Measurements from ENCODE around the gene TMEM143.

Gene TMEM143

DNA sequence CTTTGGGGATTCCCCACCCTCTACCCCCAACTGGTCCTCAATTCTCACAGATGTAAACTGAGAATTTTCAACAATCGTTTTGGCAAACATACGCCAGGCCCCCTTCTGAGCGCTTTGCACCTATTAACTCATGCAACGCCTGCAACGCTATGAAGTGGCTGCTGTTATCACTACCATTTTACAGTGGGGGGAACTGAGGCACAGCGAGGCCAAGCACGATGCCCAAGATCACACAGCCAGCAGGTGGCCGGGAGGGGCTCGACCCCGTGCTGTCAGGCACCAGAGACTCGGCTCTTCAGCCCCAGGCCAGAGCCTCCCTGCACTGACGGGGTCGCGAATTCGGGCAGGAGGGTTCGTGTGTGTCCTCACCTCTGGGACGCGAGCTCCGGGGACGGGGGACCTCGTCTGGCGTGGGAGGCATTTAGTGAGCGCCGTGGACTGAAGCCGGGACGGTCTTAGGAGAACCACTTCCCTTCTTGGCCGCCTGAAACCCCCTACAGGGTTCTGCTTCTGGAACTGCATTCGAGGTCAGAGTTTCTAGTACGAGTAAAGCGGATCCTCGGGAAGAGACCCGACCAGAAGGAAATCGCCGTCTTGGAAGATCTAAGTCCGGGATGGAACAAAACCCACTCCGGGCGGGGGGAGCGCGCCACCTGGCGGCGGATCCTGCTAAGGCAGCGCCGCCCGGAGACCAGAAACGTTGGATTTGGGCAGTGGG is 72.8 kb downstream of the TMEM143 start:
- DNase-seq, result peak; percentile 71

DNA sequence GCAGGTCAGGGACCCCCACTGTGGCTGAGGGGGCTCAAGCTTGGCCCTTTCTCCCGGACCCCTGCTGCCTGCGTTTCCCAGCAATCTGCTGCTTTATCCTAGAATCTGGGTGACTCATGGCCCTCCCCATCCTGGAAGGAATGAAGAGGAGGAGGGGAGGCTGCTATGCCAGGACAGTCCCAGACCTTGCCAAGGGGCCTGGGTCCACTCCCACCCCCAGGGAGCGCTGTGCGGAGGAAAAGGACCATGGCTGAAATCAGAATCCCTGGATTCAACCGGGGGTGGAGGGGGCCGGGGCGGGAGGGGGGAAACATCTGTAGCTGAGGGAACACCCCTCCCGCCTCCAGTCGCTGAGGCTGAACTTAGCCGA is 73.4 kb downstream of the TMEM143 start:
- DNase-seq, result no peak

DNA sequence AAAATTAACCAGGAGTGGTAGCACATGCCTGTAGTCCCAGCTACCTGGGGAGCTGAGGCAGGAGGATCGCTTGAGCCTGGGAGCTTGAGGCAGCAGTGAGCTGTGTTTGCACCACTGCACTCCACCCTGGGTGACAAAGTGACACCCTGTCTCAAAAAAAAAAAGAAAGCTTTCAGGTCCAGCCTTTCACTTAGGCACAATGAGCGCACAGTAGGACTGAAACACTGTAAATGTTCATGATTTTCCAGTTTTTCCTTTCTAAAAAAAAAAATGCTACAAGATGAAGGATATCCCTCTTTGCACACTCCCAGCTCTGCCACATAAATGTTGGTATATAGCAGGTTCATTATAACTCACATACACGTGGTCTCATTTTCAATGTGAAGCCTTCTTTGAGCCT is 76.0 kb downstream of the TMEM143 start:
- no peak for DNase-seq

DNA sequence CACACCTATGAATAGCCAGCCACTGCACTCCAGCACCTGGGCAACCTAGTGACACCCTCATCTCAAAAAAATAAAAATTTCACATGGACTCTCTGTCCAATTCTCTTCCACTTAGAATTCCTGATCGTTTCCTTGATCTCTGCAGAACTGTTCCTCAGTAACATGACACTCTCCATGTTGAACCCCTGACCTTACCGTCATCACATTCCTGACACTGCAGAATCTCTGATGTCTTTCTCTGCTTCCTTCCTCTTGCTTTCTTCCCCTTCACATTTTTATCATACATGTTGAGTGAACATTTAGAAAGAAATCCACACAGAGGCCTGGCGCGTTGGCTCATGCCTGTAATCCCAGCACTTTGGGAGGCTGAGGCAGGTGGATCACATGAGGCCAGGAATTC is 78.8 kb downstream of the TMEM143 start:
- DNase-seq, result no peak

DNA sequence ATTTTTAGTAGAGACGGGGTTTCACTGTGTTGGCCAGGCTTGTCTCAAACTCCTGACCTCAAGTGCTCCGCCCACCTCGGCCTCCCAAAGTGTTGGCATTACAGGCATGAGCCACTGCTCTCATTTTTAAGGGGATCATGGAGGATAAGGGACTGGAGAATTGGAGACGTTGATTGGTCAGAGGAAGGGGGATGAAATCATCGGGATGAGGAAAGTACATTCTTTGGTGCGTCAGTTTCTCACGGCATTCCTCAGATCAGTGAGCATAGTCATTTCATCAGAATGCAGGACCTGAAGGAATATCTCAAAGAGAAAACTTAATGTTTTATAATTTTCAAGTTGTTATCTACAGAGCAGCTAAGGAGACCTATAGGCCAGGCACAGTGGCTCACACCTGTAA is 79.8 kb downstream of the TMEM143 start:
- DNase-seq, result no peak
